HFFc6 (cell line): ENCODE results near the gene KDM1B. TPM values are rescaled to one million over a fixed set of nuclear protein-coding genes. Genes with fewer than 3 reads are reported as not detected.

Source experiments
- DNase-seq: peaks from one replicate; pipeline ENCODE4 v3.0.0-alpha.2; 2018
- H3K27ac Mint-ChIP-seq: 2 replicates; pipeline ENCODE4 v1.8.0; 2020; ENCODE audit warnings: mild to moderate bottlenecking, mixed read lengths
- H3K27me3 Mint-ChIP-seq: 2 replicates; pipeline ENCODE4 v1.8.0; 2021; ENCODE audit warnings: mild to moderate bottlenecking, moderate library complexity, mixed read lengths; ENCODE audit not compliant: insufficient read depth
- H3K36me3 Mint-ChIP-seq: 2 replicates; pipeline ENCODE4 v1.8.0; 2021; ENCODE audit warnings: low read depth, mixed read lengths
- H3K4me1 Mint-ChIP-seq: 2 replicates; pipeline ENCODE4 v1.8.0; 2020; ENCODE audit warnings: low read depth, mixed read lengths
- H3K4me3 Mint-ChIP-seq: 2 replicates; pipeline ENCODE4 v1.8.0; 2020; ENCODE audit warnings: mild to moderate bottlenecking, moderate library complexity, mixed read lengths
- H3K9me3 Mint-ChIP-seq: 2 replicates; pipeline ENCODE4 v1.8.0; 2020; ENCODE audit warnings: mild to moderate bottlenecking, mixed read lengths
- total RNA-seq, 6 experiments: library from RNA; stranded (reverse); fragmentation: NEBNext Ultra II Directional; extraction: Animal tissue kit (Norgen Biotek cat#: 25700); gene quantifications; 2 replicates in 1 of 6; 3 replicates in 5 of 6; pipeline ENCODE4 v1.2.3, GENCODE V29; 2021
- TF ChIP-seq, protein P1 (sequence below): fragments of 200-600 bp; sonication (generic); IDR thresholded peaks from 2 replicates; pipeline ENCODE4 v1.5.0; 2021; ENCODE audit warnings: antibody characterized with exemption, mild to moderate bottlenecking

KDM1B gene
- total RNA-seq, 6 experiments from 2014 or later = 17.4 to 20.9 (median 19.1) TPM

DNA sequence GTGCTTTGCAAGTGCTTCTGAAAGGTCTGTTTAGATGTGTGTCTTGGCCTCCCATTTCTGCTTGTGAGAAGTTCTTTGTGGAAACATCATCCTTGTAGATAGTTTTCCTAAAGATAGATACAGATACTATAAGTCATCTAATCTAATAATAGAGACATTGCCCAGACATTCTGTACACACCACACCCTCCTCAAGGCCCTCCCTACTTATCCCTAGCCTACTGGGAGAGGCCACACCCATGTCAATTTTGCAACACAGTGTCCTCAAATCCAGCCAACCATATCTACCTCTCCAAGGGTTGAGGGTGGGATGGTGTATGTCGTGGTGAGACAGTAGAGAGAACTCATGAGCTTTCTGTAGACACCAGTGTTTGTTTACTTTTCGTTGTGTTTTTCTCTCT lies 6.2 kb downstream of the KDM1B start:
- no peak overlapping the region for H3K4me3 Mint-ChIP-seq
- DNase-seq = no peak
- no peaks in the 10 kb centered on the region for H3K27me3 Mint-ChIP-seq
- H3K4me1 Mint-ChIP-seq = peaks cover 18% of the 10 kb centered on the region
- peak overlapping the region; percentile 37 for H3K27ac Mint-ChIP-seq
- peaks cover 15% of the 10 kb centered on the region; the same call in 1 of the 2 replicates for H3K36me3 Mint-ChIP-seq
- TF ChIP-seq, protein P1, sequence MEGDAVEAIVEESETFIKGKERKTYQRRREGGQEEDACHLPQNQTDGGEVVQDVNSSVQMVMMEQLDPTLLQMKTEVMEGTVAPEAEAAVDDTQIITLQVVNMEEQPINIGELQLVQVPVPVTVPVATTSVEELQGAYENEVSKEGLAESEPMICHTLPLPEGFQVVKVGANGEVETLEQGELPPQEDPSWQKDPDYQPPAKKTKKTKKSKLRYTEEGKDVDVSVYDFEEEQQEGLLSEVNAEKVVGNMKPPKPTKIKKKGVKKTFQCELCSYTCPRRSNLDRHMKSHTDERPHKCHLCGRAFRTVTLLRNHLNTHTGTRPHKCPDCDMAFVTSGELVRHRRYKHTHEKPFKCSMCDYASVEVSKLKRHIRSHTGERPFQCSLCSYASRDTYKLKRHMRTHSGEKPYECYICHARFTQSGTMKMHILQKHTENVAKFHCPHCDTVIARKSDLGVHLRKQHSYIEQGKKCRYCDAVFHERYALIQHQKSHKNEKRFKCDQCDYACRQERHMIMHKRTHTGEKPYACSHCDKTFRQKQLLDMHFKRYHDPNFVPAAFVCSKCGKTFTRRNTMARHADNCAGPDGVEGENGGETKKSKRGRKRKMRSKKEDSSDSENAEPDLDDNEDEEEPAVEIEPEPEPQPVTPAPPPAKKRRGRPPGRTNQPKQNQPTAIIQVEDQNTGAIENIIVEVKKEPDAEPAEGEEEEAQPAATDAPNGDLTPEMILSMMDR = no peak
- H3K9me3 Mint-ChIP-seq = no peaks in the 10 kb centered on the region

GRCh38 chr6:18162401-18162800 lies 7.2 kb downstream of the KDM1B start:
- DNase-seq = no peak
- TF ChIP-seq, protein P1 = no peak
- Mint-ChIP-seq H3K36me3 (peaks cover 15% of the 10 kb centered on the region; the same call in 1 of the 2 replicates), H3K9me3 (no peaks in the 10 kb centered on the region), H3K4me1 (peaks cover 18% of the 10 kb centered on the region), H3K4me3 (no peak overlapping the region), H3K27ac (no peak overlapping the region), H3K27me3 (no peaks in the 10 kb centered on the region)

- DNase-seq = no peak
- Mint-ChIP-seq H3K9me3 (no peaks in the 10 kb centered on the region), H3K36me3 (peaks cover 21% of the 10 kb centered on the region), H3K27ac (no peak overlapping the region), H3K4me1 (peaks cover 17% of the 10 kb centered on the region), H3K4me3 (no peak overlapping the region), H3K27me3 (no peaks in the 10 kb centered on the region)
- TF ChIP-seq, protein P1 = no peak
Measured at GRCh38 chr6:18165751-18166150, 10.5 kb downstream of the KDM1B start.

GRCh38 chr6:18166312-18167036 lies 11.3 kb downstream of the KDM1B start:
- H3K4me1 Mint-ChIP-seq = peaks cover 10% of the 10 kb centered on the region
- no peaks in the 10 kb centered on the region for H3K9me3 Mint-ChIP-seq
- TF ChIP-seq, protein P1 = no peak
- H3K27ac Mint-ChIP-seq = peak overlapping the region; percentile 29; the same call in 1 of the 2 replicates
- DNase-seq = peak; percentile 9
- H3K36me3 Mint-ChIP-seq = peaks cover 20% of the 10 kb centered on the region
- no peaks in the 10 kb centered on the region for H3K27me3 Mint-ChIP-seq
- no peak overlapping the region for H3K4me3 Mint-ChIP-seq

DNA sequence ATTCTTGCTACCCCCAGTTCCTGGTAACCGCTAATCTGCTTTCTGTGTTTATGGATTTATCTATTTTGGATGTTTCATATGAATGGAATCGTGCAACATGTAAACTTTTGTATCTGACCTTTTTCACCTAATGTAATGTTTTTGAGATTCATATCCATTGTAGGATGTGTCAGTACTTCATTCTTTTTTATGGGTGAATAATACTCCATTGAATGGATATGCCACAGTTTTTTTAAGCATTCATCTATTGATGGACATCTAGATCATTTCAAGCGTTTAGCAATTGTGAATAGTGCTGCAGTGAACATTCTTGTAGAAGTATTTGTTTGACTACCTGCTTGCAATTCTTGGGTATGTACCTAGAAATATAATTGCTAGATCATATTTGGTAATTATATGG lies 13.0 kb downstream of the KDM1B start:
- H3K27ac Mint-ChIP-seq = no peak overlapping the region
- DNase-seq = no peak
- H3K4me3 Mint-ChIP-seq = no peak overlapping the region
- H3K36me3 Mint-ChIP-seq = peaks cover 19% of the 10 kb centered on the region
- no peaks in the 10 kb centered on the region for H3K9me3 Mint-ChIP-seq
- no peaks in the 10 kb centered on the region for H3K27me3 Mint-ChIP-seq
- peaks cover 7% of the 10 kb centered on the region; the same call in 1 of the 2 replicates for H3K4me1 Mint-ChIP-seq
- TF ChIP-seq, protein P1 = no peak
